Effector memory CD8-positive, alpha-beta T cell (primary cell): ENCODE results near the gene KCNJ6.
"Not testable (repeated sequence)": the region's sequence is repeated elsewhere in the genome, so short reads cannot be mapped to it uniquely, and the experiment has no call there.

Experiments
- ATAC-seq: fragments of 150-1000 bp; cut with Tn5 transposase; replicated peaks from 2 replicates; pipeline ENCODE4 v1.10.0; 2021; ENCODE audit warnings: mild to moderate bottlenecking, moderate library complexity
- DNase-seq, 3 experiments: peaks; one replicate each; pipeline ENCODE4 v3.0.0; 2021
- H3K27ac Mint-ChIP-seq, 2 donors: one replicate each; pipeline ENCODE4 v1.8.0; 2022; ENCODE audit warnings: mild to moderate bottlenecking in 2 of 2, mixed read lengths in 2 of 2, moderate library complexity in 2 of 2
- H3K27me3 Mint-ChIP-seq, 2 donors: one replicate each; pipeline ENCODE4 v1.8.0; 2022; ENCODE audit warnings: mixed read lengths in 2 of 2
- H3K36me3 Mint-ChIP-seq: one replicate; pipeline ENCODE4 v1.8.0; 2022; ENCODE audit warnings: mild to moderate bottlenecking, moderate library complexity, mixed read lengths; ENCODE audit not compliant: insufficient read depth
- H3K4me1 Mint-ChIP-seq, 2 donors: one replicate each; pipeline ENCODE4 v1.8.0; 2022; ENCODE audit warnings: low read depth in 2 of 2, mixed read lengths in 2 of 2
- H3K4me3 Mint-ChIP-seq, 2 donors: one replicate each; pipeline ENCODE4 v1.8.0; 2022; ENCODE audit warnings: mild to moderate bottlenecking in 2 of 2, mixed read lengths in 2 of 2, moderate library complexity in 2 of 2
- H3K9me3 Mint-ChIP-seq, 2 donors: one replicate each; pipeline ENCODE4 v1.8.0; 2022; ENCODE audit warnings: mixed read lengths in 2 of 2

The KCNJ6 gene

GRCh38 chr21:37668462-37669239 lies 247.6 kb downstream of the KCNJ6 start:
- Mint-ChIP-seq H3K36me3 (no peaks in the 10 kb centered on the region), H3K27ac (peak overlapping the region in 1 of 2 donors; percentile 39), H3K4me3 (no peak overlapping the region), H3K9me3 (no peaks in the 10 kb centered on the region), H3K4me1 (peaks cover 0 to 4% of the 10 kb centered on the region in 2 donors), H3K27me3 (peaks cover 17 to 35% of the 10 kb centered on the region in 2 donors)
- ATAC-seq (no peak), DNase-seq (no peak)

DNA sequence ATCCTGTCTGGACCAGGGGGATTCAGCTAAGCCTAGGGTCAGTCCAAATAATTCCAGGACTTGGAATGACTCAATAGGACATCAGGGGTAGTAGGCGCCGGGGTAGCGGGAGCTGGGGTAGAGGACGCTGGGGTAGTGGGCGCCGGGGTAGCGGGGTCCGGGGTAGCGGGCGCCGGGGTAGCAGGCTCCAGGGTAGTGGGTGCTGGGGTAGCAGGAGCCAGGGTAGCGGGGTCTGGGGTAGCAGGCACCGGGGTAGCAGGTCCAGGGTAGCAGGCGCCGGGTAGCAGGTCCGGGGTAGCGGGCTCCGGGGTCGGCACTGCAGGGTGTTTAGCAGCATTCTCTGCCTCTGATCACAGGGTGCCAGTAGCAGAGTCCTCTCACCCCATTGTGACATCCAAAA lies 248.9 kb downstream of the KCNJ6 start:
- no peak for ATAC-seq
- Mint-ChIP-seq H3K4me1 (peaks cover 0 to 4% of the 10 kb centered on the region in 2 donors), H3K27me3 (peaks cover 11 to 23% of the 10 kb centered on the region in 2 donors), H3K9me3 (no peaks in the 10 kb centered on the region), H3K36me3 (no peaks in the 10 kb centered on the region), H3K4me3 (no peak overlapping the region), H3K27ac (no peak overlapping the region)
- DNase-seq, result no peak

GRCh38 chr21:37665230-37666024 lies 250.8 kb downstream of the KCNJ6 start:
- no peak overlapping the region for H3K4me3 Mint-ChIP-seq
- no peak for ATAC-seq
- peaks cover 9 to 16% of the 10 kb centered on the region in 2 donors for H3K27me3 Mint-ChIP-seq
- peaks cover 0 to 6% of the 10 kb centered on the region in 2 donors for H3K4me1 Mint-ChIP-seq
- no peaks in the 10 kb centered on the region for H3K9me3 Mint-ChIP-seq
- no peak overlapping the region for H3K27ac Mint-ChIP-seq
- no peaks in the 10 kb centered on the region for H3K36me3 Mint-ChIP-seq
- DNase-seq, result no peak

DNA sequence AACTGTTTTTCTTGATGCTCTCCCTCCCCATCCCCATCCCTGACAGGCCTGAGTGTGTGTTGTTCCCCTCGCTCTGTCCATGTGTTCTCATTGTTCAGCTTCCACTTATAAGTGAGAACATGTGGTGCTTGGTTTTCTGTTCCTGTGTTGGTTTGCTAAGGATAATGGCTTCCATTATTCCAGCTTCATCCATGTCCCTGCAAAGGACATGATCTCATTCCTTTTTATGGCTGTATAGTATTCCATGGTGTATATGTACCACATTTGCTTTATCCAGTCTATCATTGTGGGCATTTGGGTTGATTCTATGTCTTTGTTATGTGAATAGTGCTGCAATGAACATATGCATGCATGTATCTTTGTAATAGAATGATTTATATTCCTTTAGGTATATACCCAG lies 254.0 kb downstream of the KCNJ6 start:
- H3K36me3 Mint-ChIP-seq, H3K9me3 Mint-ChIP-seq, ATAC-seq, H3K4me1 Mint-ChIP-seq, H3K27ac Mint-ChIP-seq, H3K4me3 Mint-ChIP-seq, DNase-seq: not testable (repeated sequence)
- H3K27me3 Mint-ChIP-seq, result peaks cover 18 to 29% of the 10 kb centered on the region in 2 donors

DNA sequence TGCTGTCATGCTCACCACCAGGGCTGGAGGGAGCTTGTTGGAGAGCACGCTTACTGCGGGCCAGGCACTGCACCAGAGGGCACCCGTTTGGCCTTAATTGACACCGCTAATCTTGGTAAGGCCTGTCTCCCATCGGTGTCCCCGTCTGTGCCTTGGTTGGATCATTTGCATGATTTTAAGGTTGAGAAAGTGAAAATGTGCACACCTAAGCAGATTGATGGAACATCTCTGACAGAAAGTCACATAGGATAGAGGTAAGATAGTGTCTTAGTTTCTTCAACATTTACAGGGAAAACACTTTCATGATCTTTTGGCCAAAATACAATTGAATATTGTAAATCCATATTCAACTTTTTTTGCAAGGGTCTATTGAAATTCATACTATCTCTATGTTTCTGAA lies 255.5 kb downstream of the KCNJ6 start:
- peaks cover 29 to 44% of the 10 kb centered on the region in 2 donors for H3K27me3 Mint-ChIP-seq

DNA sequence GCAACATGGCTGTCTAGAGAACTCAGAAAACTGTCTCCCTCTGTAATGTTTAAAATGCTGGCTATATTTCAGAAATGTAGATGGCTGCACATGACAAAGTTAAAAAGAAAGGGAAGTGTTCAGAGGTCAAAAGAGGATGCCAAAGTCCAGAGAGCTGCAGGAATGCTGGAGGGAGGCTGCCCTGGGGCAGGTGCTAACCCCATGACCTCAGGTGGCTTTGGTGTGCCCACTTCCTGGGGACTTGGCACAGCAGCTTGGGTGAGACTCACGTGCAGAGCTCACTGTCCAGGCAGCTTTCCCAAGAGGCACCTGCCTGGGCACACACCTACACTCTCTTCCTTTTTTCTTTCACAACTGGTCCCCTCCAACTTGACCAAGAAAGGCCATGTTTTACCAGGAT lies 256.4 kb downstream of the KCNJ6 start:
- H3K27ac Mint-ChIP-seq, result no peak overlapping the region
- no peak overlapping the region for H3K4me3 Mint-ChIP-seq
- H3K36me3 Mint-ChIP-seq, result no peaks in the 10 kb centered on the region
- H3K4me1 Mint-ChIP-seq, result peaks cover 2 to 4% of the 10 kb centered on the region in 2 donors
- H3K27me3 Mint-ChIP-seq, result peaks cover 38% of the 10 kb centered on the region in 2 donors
- DNase-seq, result no peak
- no peak for ATAC-seq
- no peaks in the 10 kb centered on the region for H3K9me3 Mint-ChIP-seq

More for the DNA sequence above, 255.5 kb downstream of the KCNJ6 start:
- ATAC-seq, result no peak
- H3K27ac Mint-ChIP-seq, result no peak overlapping the region
- no peaks in the 10 kb centered on the region for H3K36me3 Mint-ChIP-seq
- peaks cover 2 to 4% of the 10 kb centered on the region in 2 donors for H3K4me1 Mint-ChIP-seq
- DNase-seq, result no peak
- H3K4me3 Mint-ChIP-seq, result no peak overlapping the region
- H3K9me3 Mint-ChIP-seq, result no peaks in the 10 kb centered on the region

- Mint-ChIP-seq H3K4me3 (no peak overlapping the region), H3K36me3 (no peaks in the 10 kb centered on the region), H3K9me3 (no peaks in the 10 kb centered on the region), H3K4me1 (peaks cover 2 to 4% of the 10 kb centered on the region in 2 donors), H3K27me3 (peaks cover 44 to 45% of the 10 kb centered on the region in 2 donors), H3K27ac (no peak overlapping the region)
- no peak for ATAC-seq
- DNase-seq, result no peak
Observed at GRCh38 chr21:37658817-37659458, 257.3 kb downstream of the KCNJ6 start.

DNA sequence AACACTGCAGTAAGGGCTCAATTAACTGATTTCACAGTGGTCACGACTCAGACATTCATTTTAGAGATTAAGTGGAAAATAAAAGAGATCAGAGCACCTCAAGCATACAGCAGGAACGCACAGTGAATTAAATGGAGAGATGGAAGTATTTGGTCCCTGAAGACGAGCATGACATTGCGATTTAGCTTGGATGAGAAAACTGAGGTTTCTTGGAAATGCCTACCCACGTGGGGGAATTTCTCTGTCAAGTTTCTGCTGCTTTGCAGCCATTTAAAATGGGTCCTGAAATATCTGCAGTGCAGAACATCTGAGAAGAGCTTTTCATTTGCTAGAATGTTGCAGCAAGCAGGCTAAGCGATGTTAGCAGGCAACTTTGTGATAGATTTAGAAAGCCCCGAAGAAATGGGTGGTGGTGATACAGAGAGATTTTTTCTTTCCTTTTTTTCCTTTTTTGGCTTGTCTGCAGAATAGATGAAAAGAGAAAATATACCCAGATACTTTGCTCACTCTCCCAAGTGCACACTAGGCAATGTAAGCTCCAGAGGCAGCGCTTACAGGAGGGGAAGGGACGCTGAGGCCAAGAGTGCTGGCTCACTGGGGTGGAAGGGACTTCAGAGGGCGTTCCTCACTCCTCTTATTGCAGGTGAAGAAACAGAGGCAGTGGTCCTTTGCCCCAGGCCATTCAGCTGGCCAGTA lies 258.0 kb downstream of the KCNJ6 start:
- Mint-ChIP-seq H3K4me3 (no peak overlapping the region), H3K36me3 (no peaks in the 10 kb centered on the region), H3K27me3 (peaks cover 44 to 45% of the 10 kb centered on the region in 2 donors), H3K4me1 (peaks cover 2 to 4% of the 10 kb centered on the region in 2 donors), H3K27ac (no peak overlapping the region), H3K9me3 (no peaks in the 10 kb centered on the region)
- DNase-seq (no peak), ATAC-seq (no peak)

DNA sequence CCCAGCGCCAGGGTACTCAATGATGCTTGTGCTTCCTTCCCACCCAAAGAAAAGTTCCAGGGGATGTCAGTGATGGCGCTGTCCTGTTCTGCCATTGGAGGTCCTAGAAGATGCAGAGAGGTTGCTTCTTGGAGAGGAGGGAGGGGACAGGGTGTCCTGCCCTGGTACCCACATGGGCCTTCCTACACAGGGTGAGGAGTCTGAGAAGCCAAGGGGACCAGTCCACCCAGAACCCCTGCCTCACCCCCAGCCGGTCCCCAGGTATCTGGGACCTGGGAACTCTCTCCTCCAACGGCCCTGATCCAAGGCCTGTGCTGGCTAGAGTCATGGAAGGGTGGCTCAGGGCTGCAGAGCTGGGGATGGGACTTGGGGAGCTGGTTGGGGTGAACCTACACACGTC lies 259.4 kb downstream of the KCNJ6 start:
- Mint-ChIP-seq H3K4me1 (peaks cover 2 to 4% of the 10 kb centered on the region in 2 donors), H3K9me3 (no peaks in the 10 kb centered on the region), H3K36me3 (no peaks in the 10 kb centered on the region), H3K4me3 (no peak overlapping the region), H3K27me3 (peaks cover 44 to 45% of the 10 kb centered on the region in 2 donors), H3K27ac (no peak overlapping the region)
- DNase-seq (no peak), ATAC-seq (no peak)

GRCh38 chr21:37655611-37656300 lies 260.5 kb downstream of the KCNJ6 start:
- Mint-ChIP-seq H3K27me3 (peaks cover 39 to 42% of the 10 kb centered on the region in 2 donors), H3K27ac (no peak overlapping the region), H3K4me1 (peaks cover 1 to 4% of the 10 kb centered on the region in 2 donors), H3K4me3 (no peak overlapping the region), H3K36me3 (no peaks in the 10 kb centered on the region), H3K9me3 (no peaks in the 10 kb centered on the region)
- ATAC-seq (no peak), DNase-seq (no peak)

- ATAC-seq, result no peak
- no peak for DNase-seq
- no peak overlapping the region for H3K4me3 Mint-ChIP-seq
- H3K4me1 Mint-ChIP-seq, result peaks cover 0 to 4% of the 10 kb centered on the region in 2 donors
- H3K36me3 Mint-ChIP-seq, result no peaks in the 10 kb centered on the region
- H3K27me3 Mint-ChIP-seq, result peaks cover 34 to 36% of the 10 kb centered on the region in 2 donors
- no peaks in the 10 kb centered on the region for H3K9me3 Mint-ChIP-seq
- no peak overlapping the region for H3K27ac Mint-ChIP-seq
Observed at GRCh38 chr21:37654596-37654995, 261.7 kb downstream of the KCNJ6 start.

- H3K4me3 Mint-ChIP-seq, result no peak overlapping the region
- no peak for ATAC-seq
- no peaks in the 10 kb centered on the region for H3K4me1 Mint-ChIP-seq
Observed at GRCh38 chr21:37653201-37653600, 263.1 kb downstream of the KCNJ6 start.

More at GRCh38 chr21:37653201-37653600, 263.1 kb downstream of the KCNJ6 start:
- Mint-ChIP-seq H3K27me3 (peaks cover 29 to 36% of the 10 kb centered on the region in 2 donors), H3K27ac (no peak overlapping the region), H3K9me3 (no peaks in the 10 kb centered on the region), H3K36me3 (no peaks in the 10 kb centered on the region)
- no peak for DNase-seq
